Measurements from ENCODE around the gene TRIM31.
"Not testable (repeated sequence)": the region's sequence is repeated elsewhere in the genome, so short reads cannot be mapped to it uniquely, and the experiment has no call there.

Gene TRIM31

DNA sequence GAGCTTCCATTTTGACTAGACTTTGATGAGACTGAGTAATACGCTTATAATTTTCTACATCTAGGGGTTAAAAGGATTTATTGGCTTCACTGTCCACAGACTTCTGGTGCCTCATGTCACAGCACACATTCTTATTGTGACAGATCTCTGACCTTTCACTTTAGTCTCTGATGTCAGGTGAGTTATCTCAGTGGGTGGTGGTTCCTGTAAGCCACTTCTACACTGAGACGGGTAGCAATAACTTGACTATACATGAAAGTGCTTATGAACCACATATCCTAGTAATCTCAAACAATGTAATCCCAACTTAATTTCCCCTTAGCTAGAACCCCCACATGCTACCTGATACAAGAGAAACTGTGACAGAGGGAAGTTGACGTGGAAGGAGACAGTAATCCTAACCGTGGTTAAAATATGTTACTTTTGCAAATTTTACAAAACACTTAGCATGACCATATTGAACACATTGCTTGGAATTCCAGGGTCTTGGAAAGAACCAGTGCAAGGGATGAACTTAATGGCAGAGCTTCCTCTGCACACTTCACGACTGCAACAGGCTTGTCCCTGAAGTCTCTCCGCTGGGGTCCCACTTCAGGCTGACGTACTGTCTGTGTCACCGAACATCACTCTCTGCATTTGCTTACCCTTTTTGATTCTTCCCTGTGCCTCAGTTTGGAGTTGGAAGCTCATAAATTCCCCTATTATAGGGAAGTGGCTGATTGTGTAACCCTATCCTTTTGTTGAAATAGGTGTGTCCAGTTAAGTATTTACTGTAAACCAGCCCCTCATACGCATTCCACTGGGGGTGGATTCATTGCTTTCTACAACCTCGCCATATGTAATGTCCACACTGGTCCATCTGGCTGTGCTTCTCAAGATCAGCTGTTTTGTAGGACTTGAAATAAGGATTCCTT lies 16.6 kb upstream of the TRIM31 start:
- no peak for TF ChIP-seq TAF1 (IDR thresholded peaks at IDR 0.05; ENCODE audit: borderline replicate concordance, low read depth, low read length)
- TF ChIP-seq POLR2A (IDR thresholded peaks at IDR 0.05; ENCODE audit: low read depth, low read length): no peak
- no peak for TF ChIP-seq POLR2AphosphoS5 (IDR thresholded peaks at IDR 0.05; ENCODE audit: low read depth, low read length)
- DNase-seq (ENCODE audit: insufficient read length): no peak

DNA sequence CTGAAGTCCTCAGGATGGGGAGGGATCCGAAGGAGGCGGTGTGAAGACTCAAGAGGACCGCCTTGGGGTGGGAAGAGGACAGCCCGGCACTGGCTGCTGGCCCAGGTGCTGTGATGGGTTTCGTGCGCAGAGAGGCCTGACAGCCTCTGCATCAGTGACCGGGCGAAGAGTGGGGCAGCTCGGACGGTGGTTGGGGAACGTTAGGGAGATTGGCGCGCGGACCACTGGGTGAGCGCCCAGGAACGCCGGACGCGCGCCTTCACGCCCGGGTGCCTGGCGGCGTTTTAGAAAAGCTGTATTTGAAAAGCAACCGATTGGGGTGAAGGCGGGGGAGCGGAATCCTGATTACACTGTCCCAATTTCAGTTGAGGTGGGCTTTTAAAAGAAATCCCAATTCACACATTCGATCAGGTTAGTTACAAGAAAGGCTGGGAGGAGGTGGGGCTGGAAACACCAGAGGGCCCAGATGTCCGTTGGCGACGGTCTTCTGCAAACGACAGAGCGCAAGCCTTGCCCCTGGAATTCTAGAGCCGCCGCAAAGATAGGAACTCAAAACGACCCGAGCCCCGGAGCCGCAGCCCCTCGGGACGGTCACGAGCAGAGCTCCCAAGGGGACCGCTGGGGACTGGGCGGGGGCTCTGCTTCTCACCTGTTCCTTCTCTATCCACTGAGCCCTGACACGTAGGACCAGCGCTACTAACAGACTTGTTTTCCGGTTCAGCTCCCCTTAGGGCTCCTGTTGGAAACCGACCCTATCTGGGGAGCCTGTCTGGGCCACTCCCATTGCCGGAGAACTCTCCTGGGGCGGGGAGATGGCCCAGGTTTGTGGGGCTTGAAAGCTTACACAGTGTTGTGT lies 14.6 kb upstream of the TRIM31 start:
- DNase-seq (ENCODE audit: insufficient read length) (no peak), FAIRE-seq (no peak)
- TF ChIP-seq POLR2A (IDR thresholded peaks at IDR 0.05; ENCODE audit: low read depth, low read length) (no peak), POLR2AphosphoS5 (IDR thresholded peaks at IDR 0.05; ENCODE audit: low read depth, low read length) (no peak), TAF1 (IDR thresholded peaks at IDR 0.05; ENCODE audit: borderline replicate concordance, low read depth, low read length) (no peak)

More for the DNA sequence above, 16.6 kb upstream of the TRIM31 start:
- FAIRE-seq: no peak

DNA sequence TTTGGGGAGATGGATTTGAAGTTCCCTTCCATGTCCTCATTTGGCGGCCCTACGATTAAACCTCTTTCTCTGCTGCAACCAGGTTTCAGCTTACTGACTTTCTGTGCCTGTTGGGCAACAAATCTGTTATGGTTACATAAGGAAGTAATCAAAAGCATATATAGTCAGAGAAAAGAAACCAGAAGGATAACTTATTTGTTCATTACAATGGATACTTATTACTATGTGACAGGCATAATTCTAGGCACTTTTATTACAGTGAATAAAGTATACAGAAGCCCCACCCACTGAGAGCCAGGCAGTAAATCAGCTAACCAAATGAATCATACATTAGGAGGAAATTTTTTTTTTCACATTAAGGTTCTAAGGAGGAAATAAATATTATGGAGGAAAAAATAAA lies 9.6 kb upstream of the TRIM31 start:
- DNase-seq (ENCODE audit: insufficient read length) (no peak), FAIRE-seq (no peak)
- TF ChIP-seq POLR2A (IDR thresholded peaks at IDR 0.05; ENCODE audit: low read depth, low read length) (no peak), TAF1 (IDR thresholded peaks at IDR 0.05; ENCODE audit: borderline replicate concordance, low read depth, low read length) (no peak), POLR2AphosphoS5 (IDR thresholded peaks at IDR 0.05; ENCODE audit: low read depth, low read length) (no peak)

DNA sequence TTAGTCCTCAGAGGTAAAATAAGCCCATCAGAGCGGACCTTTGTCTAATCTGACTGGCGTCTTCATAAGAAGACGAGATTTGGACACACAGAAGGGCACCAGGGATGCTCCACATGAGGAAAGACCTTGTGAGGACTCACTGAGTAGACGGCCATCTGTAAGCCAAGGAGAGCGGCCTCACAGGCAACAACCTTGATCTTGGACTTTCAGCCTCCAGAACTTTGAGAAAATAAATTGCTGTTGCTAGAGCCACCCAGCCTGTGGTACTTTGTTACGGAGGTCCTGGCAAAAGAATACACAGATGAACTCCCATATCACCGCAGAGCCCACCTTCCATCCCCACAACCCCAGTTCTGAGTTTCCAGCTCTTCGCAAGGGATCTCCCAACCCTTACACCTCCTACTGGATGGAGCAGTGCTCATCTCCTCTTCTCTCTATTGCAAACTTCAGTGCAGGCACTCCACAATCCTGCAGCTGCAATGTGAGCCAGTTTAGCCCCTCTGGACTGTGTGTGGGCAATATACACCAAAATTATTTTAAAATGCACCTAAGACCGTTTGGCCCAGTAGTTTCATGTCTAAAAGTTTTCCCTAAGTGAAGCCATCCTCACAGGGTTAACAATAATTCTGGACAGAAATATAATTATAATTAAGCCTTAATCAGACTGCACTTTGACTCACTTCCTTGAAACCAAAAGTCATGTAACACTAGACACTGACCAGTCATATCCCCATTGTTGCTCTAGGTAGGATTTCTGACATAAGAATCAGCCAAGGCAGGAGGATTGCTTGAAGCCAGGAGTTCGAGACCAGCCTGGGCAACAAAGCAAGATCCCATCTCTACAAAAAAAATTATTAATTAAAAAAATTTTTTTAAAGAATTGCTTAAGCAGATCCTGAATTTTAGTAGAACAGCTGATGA lies 8.8 kb upstream of the TRIM31 start:
- TF ChIP-seq TAF1 (IDR thresholded peaks at IDR 0.05; ENCODE audit: borderline replicate concordance, low read depth, low read length): no peak
- no peak for TF ChIP-seq POLR2A (IDR thresholded peaks at IDR 0.05; ENCODE audit: low read depth, low read length)
- TF ChIP-seq POLR2AphosphoS5 (IDR thresholded peaks at IDR 0.05; ENCODE audit: low read depth, low read length): no peak
- FAIRE-seq (no peak), DNase-seq (ENCODE audit: insufficient read length) (no peak)

DNA sequence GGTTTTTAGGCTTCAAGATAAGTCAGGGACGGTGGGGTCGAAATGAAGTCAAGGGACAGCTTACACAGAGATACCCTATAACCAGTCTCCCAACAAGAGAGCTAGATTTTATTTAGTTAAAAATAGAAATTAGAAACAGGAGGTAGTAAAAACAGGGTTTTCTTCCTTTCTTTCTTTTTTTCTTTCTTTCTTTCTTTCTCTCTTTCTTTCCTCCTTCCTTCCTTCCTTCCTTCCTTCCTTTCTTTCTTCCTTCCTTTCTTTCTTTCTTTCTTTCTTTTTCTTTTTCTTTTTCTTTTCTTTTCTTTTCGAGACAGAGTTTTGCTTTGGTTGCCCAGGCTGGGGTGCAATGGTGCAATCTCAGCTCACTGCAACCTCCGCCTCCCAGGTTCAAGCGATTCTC lies 5.8 kb upstream of the TRIM31 start:
- FAIRE-seq; DNase-seq (ENCODE audit: insufficient read length): not testable (repeated sequence)

DNA sequence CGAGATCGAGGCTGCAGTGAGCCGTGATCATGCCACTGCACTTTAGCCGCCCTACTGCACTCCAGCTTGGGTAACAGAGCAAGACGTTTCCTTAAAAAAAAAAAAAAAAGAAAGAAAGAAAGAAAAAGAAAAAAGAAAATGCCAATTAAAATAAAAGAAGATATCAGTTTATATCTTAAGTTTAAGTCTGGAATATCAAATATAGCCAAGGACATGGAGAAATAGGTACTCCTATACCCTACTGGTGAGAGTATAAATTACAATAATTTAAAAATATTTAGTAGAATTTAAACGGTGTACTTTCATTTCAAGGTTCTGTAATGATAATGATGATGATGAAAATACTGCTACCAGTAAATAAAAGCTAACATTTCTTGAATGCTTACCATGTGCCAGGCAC lies 3.8 kb upstream of the TRIM31 start:
- no peak for DNase-seq (ENCODE audit: insufficient read length)
- no peak for FAIRE-seq
- no peak for TF ChIP-seq POLR2A (IDR thresholded peaks at IDR 0.05; ENCODE audit: low read depth, low read length)
- TF ChIP-seq POLR2AphosphoS5 (IDR thresholded peaks at IDR 0.05; ENCODE audit: low read depth, low read length): no peak
- TF ChIP-seq TAF1 (IDR thresholded peaks at IDR 0.05; ENCODE audit: borderline replicate concordance, low read depth, low read length): no peak

DNA sequence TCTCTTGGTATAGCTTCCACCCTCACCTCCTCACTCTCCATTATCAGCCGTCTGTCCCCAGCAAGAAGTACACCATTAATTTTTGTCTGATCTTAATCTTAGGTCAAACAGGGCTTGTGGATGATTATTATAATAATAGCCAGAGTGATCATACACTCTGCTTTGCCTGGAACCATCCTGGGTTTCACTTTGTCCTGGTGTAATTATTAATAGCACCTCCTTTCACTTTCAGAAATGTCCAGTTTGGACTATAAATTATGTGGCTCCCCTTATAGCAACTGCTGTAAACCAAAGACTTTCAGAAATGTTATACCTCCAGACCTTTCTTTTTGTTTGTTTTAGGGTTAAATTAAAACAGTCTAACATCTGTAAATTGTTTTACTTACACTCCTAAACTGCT lies 951 bp upstream of the TRIM31 start:
- TF ChIP-seq TAF1 (IDR thresholded peaks at IDR 0.05; ENCODE audit: borderline replicate concordance, low read depth, low read length) (no peak), POLR2A (IDR thresholded peaks at IDR 0.05; ENCODE audit: low read depth, low read length) (no peak), POLR2AphosphoS5 (IDR thresholded peaks at IDR 0.05; ENCODE audit: low read depth, low read length) (no peak)
- FAIRE-seq (no peak), DNase-seq (ENCODE audit: insufficient read length) (no peak)

DNA sequence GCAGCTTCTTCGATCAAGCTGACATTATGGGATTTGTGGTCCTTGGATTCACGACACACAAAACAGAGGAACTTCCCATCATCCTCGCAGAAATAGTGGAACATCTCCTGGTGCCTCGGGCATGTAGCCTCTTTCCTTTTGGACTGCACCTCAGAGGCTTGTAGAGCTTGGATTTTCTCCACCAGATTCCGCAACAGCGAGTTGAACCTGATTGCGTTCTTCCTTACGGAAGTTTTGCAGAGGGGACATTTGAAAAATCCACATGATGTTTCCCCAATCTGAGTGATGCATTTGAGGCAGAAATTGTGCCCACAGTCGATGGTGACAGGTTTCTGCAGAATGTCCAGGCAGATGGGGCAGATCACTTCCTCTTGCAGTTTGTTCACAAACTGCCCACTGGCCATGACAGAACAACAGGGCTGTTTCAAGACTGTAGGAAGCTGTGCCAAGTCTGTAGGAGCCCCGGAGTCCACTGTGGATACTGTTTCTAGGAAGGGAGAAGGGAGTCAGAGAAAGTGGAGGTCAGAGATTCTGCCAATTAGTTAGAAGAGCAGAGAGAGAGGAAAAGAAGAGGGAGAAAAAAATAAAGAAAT lies 392 bp downstream of the TRIM31 start:
- no peak for DNase-seq (ENCODE audit: insufficient read length)
- TF ChIP-seq TAF1 (IDR thresholded peaks at IDR 0.05; ENCODE audit: borderline replicate concordance, low read depth, low read length) (no peak), POLR2AphosphoS5 (IDR thresholded peaks at IDR 0.05; ENCODE audit: low read depth, low read length) (no peak), POLR2A (IDR thresholded peaks at IDR 0.05; ENCODE audit: low read depth, low read length) (no peak)
- FAIRE-seq: no peak

DNA sequence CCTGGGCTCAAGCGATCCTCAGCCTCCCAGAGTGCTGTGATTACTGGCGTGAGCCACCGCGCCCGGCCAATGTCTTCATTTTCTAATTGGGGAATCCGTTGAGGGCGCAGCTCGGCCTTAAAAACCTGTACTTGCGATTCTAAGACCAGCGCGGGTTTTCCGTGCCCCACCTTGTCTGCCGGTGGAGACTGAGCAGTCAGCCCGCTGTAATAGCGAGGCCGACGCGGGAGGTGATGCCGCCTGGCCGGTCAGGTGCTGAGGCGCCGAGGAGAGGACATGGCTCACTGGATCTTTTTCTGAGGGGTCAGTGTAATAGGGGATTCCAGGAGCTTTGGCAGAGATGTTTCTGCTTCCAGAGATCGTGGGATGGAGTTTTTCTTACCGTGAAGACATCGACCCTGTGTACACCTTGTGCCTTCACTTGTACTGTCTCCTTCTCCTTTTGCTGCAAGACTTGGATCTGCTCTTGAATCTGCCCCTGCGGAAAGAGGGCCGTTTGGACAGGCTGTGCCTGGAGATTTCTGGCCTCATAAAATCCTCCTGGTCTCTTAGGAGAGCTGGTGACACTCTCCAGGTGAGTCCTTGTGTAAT lies 1.5 kb downstream of the TRIM31 start:
- DNase-seq (ENCODE audit: insufficient read length) (no peak), FAIRE-seq (no peak)
- TF ChIP-seq POLR2A (IDR thresholded peaks at IDR 0.05; ENCODE audit: low read depth, low read length) (no peak), POLR2AphosphoS5 (IDR thresholded peaks at IDR 0.05; ENCODE audit: low read depth, low read length) (no peak), TAF1 (IDR thresholded peaks at IDR 0.05; ENCODE audit: borderline replicate concordance, low read depth, low read length) (no peak)

DNA sequence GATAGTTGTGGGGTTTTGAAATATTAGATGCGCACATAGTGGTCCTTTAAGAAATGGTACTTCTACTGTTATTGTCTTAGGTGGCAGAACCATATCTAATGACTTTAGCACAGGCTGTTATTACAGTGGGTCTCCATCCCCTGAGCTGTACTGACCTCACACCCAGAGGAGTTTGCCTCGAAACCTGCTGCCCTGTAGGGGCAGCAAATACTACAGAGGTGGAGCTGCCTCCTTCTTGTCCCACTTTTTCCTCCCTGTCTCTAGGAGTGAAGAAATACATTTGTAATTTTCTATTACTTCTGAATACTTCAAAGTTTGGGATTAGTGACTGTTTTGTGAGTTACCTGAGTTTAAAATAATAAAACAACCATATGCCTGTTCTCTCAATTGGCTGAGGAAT lies 8.2 kb downstream of the TRIM31 start:
- DNase-seq (ENCODE audit: insufficient read length): no peak
- no peak for FAIRE-seq
- TF ChIP-seq POLR2A (IDR thresholded peaks at IDR 0.05; ENCODE audit: low read depth, low read length): no peak
- TF ChIP-seq TAF1 (IDR thresholded peaks at IDR 0.05; ENCODE audit: borderline replicate concordance, low read depth, low read length): no peak
- no peak for TF ChIP-seq POLR2AphosphoS5 (IDR thresholded peaks at IDR 0.05; ENCODE audit: low read depth, low read length)
